ENCODE data around the gene NBPF4.
"Not testable (repeated sequence)": the region's sequence is repeated elsewhere in the genome, so short reads cannot be mapped to it uniquely, and the experiment has no call there.

The NBPF4 gene

DNA sequence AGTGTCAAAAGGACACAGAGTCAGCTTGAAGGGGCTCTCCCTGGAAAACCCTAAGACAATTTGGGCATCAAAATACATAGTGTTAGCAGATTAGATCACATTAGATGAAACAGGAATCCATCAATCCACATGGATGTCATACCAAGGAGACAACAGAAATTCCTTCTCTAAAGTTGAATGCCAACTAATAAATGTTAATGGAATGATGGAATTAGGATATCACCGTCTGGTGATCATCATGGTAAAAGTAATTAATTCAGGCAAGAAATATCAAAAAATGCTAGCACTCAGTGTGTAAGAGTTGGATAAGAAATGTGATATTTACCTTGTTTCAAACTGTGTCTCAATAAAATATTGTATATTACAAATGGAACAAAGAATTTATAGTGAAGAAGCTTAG is 32.9 kb downstream of the NBPF4 start:
- no peak for DNase-seq

DNA sequence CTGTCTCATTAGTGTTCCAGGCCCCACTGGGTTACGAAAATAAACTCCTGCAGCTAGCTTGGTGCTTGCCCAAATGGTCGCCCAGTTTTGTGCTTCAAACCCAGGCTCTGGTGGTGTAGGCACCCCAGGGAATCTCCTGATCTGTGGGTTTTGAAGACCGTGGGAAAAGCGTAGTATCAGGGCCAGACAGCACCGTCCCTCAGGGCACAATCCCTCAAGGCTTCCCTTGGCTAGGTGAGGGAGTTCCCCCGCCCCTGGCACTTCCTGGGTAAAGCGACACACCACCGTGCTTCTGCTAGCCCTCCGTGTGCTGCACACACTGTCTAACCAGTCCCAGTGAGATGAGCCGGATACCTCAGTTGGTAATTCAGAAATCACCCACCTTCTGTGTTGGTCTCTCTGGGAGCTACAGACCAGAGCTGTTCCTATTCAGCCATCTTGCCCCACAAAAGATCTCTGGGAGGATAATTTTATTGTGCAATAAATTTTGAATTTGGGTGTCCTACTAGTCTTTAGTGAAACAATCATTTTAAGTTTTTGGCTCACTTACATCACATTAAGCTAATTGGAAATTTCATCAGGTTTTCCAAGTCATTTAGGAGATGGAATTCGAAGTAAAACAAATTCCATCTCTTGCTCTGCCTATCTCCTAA is 34.3 kb downstream of the NBPF4 start:
- DNase-seq, result no peak

DNA sequence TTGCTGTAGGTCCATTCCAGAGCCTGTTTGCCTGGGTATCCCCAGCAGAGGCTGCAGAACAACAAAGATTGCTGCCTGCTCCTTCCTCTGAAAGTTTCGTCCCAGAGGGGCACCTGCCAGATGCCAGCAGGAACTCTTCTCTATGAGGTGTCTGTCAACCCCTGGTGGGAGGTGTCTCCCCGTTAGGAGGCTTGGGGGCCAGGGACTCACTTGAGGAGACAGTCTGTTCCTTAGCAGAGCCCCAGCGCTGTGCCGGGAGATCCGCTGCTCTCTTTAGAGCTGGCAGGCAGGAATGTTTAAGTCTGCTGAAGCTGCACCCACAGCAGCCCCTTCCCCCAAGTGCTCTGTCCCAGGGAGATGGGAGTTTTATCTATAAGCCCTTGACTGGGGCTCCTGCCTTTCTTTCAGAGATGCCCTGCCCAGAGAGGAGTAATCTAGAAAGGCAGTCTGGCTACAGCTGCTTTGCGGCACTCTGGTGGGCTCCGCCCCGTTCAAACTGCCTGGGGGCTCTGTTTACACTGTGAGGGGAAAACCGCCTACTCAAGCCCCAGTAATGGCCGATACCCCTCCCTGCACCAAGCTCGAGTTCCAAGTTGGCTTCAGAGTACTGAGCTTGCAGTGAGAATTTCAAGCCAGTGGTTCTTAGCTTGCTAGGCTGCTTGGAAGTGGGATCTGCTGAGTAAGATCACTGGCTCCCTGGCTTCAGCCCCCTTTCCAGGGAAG is 35.0 kb downstream of the NBPF4 start:
- no peak for DNase-seq

DNA sequence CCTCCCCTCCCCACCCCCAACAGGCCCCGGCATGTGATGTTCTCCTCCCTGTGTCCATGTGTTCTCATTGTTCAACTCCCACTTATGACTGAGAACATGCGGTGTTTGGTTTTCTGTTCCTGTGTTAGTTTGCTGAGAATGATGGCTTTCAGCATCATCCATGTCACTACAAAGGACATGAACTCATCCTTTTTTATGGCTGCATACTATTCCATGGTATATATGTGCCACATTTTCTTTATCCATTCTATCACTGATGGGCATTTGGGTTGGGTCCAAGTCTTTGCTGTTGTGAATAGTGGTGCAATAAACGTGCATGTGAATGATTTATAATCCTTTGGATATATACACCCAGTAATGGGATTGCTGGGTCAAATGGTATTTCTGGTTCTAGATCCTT is 40.3 kb downstream of the NBPF4 start:
- not testable (repeated sequence) for DNase-seq

DNA sequence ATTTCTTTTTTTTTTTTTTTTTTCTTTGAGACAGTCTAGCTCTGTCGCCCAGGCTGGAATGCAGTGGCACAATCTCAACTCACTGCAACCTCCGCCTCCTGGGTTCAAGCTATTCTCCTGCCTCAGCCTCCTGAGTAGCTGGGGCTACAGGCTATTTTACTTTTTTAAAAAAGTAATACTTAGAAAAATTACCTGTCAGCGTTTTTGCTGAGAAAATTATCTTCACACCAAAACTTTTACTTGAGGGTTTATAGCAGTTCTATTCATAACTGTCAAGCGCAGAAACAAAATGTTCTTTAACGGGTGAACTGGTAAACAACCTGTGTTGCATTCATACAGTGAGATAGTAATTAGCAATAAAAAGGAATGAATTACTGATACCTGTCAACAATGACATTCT is 42.2 kb downstream of the NBPF4 start:
- no peak for DNase-seq

GRCh38 chr1:108200687-108201051 is 43.2 kb downstream of the NBPF4 start:
- peak in 21 of 51 donors; percentile 3 to 80 (median 30) for DNase-seq

GRCh38 chr1:108199781-108200686 is 43.8 kb downstream of the NBPF4 start, which contains the start of gene SLC25A24:
Gene SLC25A24, minus strand, starts transcription at chr1:108200343. Its CDS starts 205 bp downstream, at chr1:108200138.
- peak in 47 of 51 donors; percentile 11 to 80 (median 50) for DNase-seq

- DNase-seq, result no peak
Observed at GRCh38 chr1:108199201-108199691, 44.6 kb downstream of the NBPF4 start.

- DNase-seq, result no peak
Observed at GRCh38 chr1:108194051-108194450, 49.8 kb downstream of the NBPF4 start.

- no peak for DNase-seq
Observed at GRCh38 chr1:108193333-108193732, 50.5 kb downstream of the NBPF4 start.

DNA sequence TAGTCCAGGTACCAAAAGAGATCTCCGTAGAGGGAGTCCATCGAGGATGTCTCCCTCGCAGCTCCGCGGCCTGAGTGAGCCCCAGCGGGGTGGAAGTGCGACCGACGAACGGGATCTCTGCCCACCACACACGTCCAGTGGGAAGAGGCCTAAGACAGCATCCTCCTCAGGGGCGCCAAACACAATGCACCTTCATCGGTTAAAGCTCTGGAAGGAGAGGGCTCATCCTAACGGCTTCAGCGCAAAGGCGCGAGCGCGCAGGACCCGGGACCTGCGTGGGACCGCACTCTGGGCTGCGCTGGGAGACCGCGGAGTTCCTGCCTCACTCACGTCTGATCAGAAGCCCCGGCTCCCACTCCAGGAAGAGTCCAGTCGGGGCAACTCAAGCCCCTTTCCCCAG is 51.3 kb downstream of the NBPF4 start:
- no peak for DNase-seq

DNA sequence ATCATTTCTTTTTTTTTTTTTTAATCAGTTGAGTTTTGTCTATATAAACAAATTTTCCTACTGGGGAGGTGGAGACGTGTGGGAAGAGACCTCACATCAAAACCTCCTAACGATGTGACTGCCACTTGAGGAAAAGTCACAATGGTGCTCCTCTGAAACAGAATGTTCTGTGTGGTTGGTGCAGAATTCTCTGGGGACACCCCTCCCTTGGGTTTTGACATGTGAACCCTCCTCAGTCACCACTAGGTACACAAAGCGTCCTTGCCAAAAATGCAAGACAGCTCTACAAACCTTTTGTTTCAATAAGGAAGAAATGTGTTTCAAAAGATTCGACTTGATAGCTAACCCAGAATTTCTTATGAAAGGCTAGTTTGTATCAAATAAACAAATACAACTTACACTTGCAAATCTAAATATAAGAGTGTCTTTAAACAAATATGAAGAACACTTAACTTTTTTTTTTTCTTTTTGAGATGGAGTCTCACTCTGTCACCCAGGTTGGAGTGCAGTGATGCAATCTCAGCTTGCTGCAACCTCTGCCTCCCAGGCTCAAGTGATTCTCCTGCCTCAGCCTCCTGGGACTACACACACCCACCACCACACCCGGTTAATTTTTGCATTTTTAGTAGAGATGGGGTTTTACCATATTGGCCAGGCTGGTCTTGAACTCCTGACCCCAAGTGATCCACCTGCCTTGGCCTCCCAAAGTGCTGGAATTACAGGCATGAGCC is 53.0 kb downstream of the NBPF4 start:
- DNase-seq, result no peak

DNA sequence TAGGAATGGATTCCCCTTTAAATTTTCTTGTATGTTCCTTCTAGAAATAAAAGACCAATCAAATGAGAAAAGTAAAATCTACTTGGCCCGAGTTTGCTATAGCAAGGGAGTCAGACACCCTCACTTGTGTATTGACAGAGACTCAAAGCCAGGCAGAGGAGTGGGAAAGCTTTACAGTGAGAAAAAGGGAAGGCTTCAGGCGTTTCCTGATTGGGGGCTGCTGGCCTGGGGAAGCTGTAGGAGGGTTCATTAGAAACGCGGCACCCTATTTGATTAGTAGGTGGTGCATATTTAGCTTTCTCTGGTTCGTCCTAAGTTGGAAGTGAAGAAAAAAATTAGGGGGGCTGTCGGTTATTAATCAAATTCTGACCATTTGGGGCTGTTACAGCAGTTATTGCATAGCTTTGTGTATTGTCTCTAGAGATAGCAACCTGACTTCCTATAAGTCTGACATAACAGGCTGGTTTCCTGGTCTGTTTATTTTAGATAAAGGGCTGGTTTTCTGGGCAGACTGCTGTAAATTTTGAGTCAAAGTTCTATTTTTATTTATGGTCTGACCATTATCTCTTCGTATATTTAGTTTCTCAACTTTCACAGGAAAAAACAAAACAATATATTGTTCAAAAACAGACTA is 53.8 kb downstream of the NBPF4 start:
- no peak for DNase-seq

- DNase-seq, result no peak
Observed at GRCh38 chr1:108188801-108189200, 55.1 kb downstream of the NBPF4 start.

DNA sequence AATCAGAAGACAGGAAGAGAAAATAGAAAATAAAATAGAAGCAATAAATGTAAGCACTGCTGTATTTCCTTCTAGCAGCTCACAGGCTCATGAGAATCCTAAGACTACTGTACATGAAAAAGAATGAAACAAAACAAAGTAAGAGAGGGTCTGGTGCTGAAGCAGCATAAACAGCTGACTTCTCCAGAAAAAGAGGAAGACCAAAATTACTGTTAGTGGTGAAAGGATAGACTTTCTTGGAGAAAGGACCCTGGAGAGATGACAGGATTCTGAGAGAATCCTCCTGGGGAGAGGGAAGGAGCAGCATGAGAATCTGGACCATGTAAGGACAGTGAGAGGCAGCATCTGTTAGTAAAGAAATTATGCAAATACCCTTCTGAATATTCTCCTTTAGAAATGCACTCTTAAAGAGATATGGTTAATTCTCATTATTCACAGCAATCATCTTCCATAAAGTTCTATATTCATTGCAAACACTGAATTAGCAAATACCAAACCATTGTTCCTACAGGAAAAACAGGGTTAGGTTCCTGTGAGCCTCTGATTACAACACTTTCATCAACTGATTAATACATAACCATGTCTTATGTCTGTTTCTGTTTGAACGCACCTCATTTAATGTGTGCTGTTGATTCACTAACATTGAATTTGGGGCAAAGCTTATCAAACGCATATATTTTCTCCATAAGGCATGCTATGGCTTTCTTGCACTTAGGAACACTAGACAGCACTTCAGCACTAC is 60.7 kb downstream of the NBPF4 start:
- no peak for DNase-seq

- DNase-seq, result no peak
Observed at GRCh38 chr1:108179018-108179417, 64.9 kb downstream of the NBPF4 start.
